ENCODE data around the gene VTI1A.

DNA sequence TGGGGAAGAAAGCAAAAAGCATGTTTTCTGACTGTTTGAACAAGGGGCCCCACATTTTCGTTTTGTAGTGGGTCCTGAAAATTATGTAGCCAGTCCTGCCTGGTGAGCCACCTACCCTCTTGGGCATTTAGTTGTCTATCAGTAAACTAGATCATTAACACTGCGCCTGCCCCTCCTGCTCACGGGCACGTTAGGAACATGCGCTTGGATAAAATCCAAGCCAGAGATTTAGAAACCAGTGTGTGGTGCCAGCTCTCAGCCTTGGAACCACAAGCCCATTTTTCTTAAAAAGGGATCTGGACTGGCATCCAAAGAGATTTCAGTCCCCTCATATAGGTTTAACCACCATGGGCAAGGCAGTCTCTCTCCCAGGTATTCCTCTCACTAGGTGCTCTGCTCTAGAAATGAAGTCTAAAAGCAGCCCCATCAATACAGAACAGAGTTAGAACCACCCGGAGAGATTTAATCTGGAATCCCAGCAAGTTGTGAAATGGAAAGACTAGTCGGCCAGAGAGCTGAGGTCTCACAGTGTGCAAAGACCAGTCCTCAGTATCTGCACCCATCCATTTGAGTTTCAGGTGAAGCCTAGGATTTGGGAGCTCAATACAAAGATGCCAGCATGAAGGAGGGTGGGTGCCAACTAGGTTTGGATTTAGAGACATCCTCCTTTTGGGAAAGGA lies 379.1 kb downstream of the VTI1A start:
- no peak for TF ChIP-seq POLR2A (IDR thresholded peaks at IDR 0.05)
- TF ChIP-seq, protein P1, sequence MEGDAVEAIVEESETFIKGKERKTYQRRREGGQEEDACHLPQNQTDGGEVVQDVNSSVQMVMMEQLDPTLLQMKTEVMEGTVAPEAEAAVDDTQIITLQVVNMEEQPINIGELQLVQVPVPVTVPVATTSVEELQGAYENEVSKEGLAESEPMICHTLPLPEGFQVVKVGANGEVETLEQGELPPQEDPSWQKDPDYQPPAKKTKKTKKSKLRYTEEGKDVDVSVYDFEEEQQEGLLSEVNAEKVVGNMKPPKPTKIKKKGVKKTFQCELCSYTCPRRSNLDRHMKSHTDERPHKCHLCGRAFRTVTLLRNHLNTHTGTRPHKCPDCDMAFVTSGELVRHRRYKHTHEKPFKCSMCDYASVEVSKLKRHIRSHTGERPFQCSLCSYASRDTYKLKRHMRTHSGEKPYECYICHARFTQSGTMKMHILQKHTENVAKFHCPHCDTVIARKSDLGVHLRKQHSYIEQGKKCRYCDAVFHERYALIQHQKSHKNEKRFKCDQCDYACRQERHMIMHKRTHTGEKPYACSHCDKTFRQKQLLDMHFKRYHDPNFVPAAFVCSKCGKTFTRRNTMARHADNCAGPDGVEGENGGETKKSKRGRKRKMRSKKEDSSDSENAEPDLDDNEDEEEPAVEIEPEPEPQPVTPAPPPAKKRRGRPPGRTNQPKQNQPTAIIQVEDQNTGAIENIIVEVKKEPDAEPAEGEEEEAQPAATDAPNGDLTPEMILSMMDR (IDR thresholded peaks at IDR 0.05) = no peak

Data from esophagus squamous epithelium (tissue), 4 donors.